Skeletal muscle tissue (tissue), 4 donors: ENCODE measurements around the gene C12orf54. TPM values are rescaled to one million over a fixed set of nuclear protein-coding genes. Genes with fewer than 3 reads are reported as not detected.
"Not testable (repeated sequence)": the region's sequence is repeated elsewhere in the genome, so short reads cannot be mapped to it uniquely, and the experiment has no call there.

ENCODE experiments used
- H3K27ac ChIP-seq: one replicate; pipeline ENCODE4 v1.7.0; 2013; ENCODE audit warnings: mild to moderate bottlenecking, low read depth, low read length, inconsistent platforms
- H3K27me3 ChIP-seq, 3 donors: one replicate each; pipeline ENCODE4 v1.7.0; 2013; ENCODE audit warnings: low read length in 3 of 3; ENCODE audit not compliant: control insufficient read depth in 3 of 3, insufficient read depth in 3 of 3
- H3K36me3 ChIP-seq, 3 donors: one replicate each; pipeline ENCODE4 v1.7.0; 2013; ENCODE audit warnings: low read length in 3 of 3; ENCODE audit not compliant: control insufficient read depth in 3 of 3, insufficient read depth in 3 of 3
- H3K4me1 ChIP-seq, 3 donors: one replicate each; pipeline ENCODE4 v1.7.0; 2013; ENCODE audit warnings: low read length in 3 of 3, mild to moderate bottlenecking in 3 of 3; ENCODE audit not compliant: control insufficient read depth in 3 of 3, insufficient read depth in 3 of 3
- H3K4me3 ChIP-seq, 3 donors: one replicate each; pipeline ENCODE4 v1.7.0; 2013; ENCODE audit warnings: low read length in 3 of 3
- H3K9ac ChIP-seq, 3 donors: one replicate each; pipeline ENCODE4 v1.7.0; 2013; ENCODE audit warnings: low read length in 3 of 3, mild to moderate bottlenecking in 3 of 3, moderate library complexity in 2 of 3, low read depth in 1 of 3
- H3K9me3 ChIP-seq, 3 donors: one replicate each; pipeline ENCODE4 v1.7.0; 2013; ENCODE audit warnings: low read length in 3 of 3; ENCODE audit not compliant: control insufficient read depth in 3 of 3
- total RNA-seq: library from RNA; depleted of rRNA; stranded (reverse); fragments of >200 nt; gene quantifications from one replicate; pipeline ENCODE4 v1.2.3, GENCODE V29; 2014
- donor health status: Osteomylitis.

C12orf54 gene
- total RNA-seq, 1 donor from 2014 or later = not detected

GRCh38 chr12:48500281-48500680, 18.0 kb downstream of the C12orf54 start:
- not testable (repeated sequence) for H3K27ac ChIP-seq, H3K4me3 ChIP-seq, H3K9ac ChIP-seq, H3K9me3 ChIP-seq, H3K4me1 ChIP-seq, H3K36me3 ChIP-seq, H3K27me3 ChIP-seq

- H3K9ac ChIP-seq, H3K36me3 ChIP-seq, H3K4me1 ChIP-seq, H3K4me3 ChIP-seq, H3K9me3 ChIP-seq, H3K27ac ChIP-seq, H3K27me3 ChIP-seq: not testable (repeated sequence)
Observed at GRCh38 chr12:48506836-48507235, 24.5 kb downstream of the C12orf54 start.

- Histone ChIP-seq H3K36me3 (no peaks in the 10 kb centered on the region), H3K27me3 (peaks cover 0 to 3% (median 0%) of the 10 kb centered on the region in 3 donors), H3K9ac (no peak overlapping the region), H3K4me1 (no peaks in the 10 kb centered on the region), H3K27ac (no peak overlapping the region), H3K9me3 (no peaks in the 10 kb centered on the region), H3K4me3 (no peak overlapping the region)
Observed at GRCh38 chr12:48508987-48509386, 26.7 kb downstream of the C12orf54 start.

- no peak overlapping the region for H3K4me3 ChIP-seq
- H3K27ac ChIP-seq = no peak overlapping the region
- no peaks in the 10 kb centered on the region for H3K9me3 ChIP-seq
- peaks cover 0 to 3% (median 0%) of the 10 kb centered on the region in 3 donors for H3K27me3 ChIP-seq
- no peaks in the 10 kb centered on the region for H3K36me3 ChIP-seq
- no peaks in the 10 kb centered on the region for H3K4me1 ChIP-seq
- no peak overlapping the region for H3K9ac ChIP-seq
Observed at GRCh38 chr12:48510111-48510510, 27.8 kb downstream of the C12orf54 start.

- Histone ChIP-seq H3K9me3 (no peaks in the 10 kb centered on the region), H3K4me1 (no peaks in the 10 kb centered on the region), H3K9ac (no peak overlapping the region), H3K4me3 (no peak overlapping the region), H3K36me3 (no peaks in the 10 kb centered on the region), H3K27ac (no peak overlapping the region), H3K27me3 (no peaks in the 10 kb centered on the region)
Observed at GRCh38 chr12:48512855-48513254, 30.6 kb downstream of the C12orf54 start.

- Histone ChIP-seq H3K27ac (no peak overlapping the region), H3K4me1 (no peaks in the 10 kb centered on the region), H3K9ac (no peak overlapping the region), H3K27me3 (no peaks in the 10 kb centered on the region), H3K4me3 (no peak overlapping the region), H3K36me3 (no peaks in the 10 kb centered on the region), H3K9me3 (no peaks in the 10 kb centered on the region)
Observed at GRCh38 chr12:48514728-48515127, 32.4 kb downstream of the C12orf54 start.

GRCh38 chr12:48520381-48520780, 38.1 kb downstream of the C12orf54 start:
- not testable (repeated sequence) for H3K9me3 ChIP-seq, H3K27me3 ChIP-seq, H3K4me1 ChIP-seq, H3K4me3 ChIP-seq, H3K9ac ChIP-seq, H3K27ac ChIP-seq, H3K36me3 ChIP-seq

- H3K9ac ChIP-seq = no peak within 1 kb of the TSS
- no peaks in the 10 kb centered on the region for H3K9me3 ChIP-seq
- H3K27ac ChIP-seq = no peak within 1 kb of the TSS
- no peak within 1 kb of the TSS for H3K4me3 ChIP-seq
- H3K4me1 ChIP-seq = no peaks in the 10 kb centered on the region
- no peaks in the 10 kb centered on the region for H3K36me3 ChIP-seq
- no peaks in the 10 kb centered on the region for H3K27me3 ChIP-seq
Observed at GRCh38 chr12:48525332-48525731, 43.0 kb downstream of the C12orf54 start, which contains the start of gene OR8S1. Gene OR8S1, plus strand, starts transcription at chr12:48525632. Its CDS starts 0 bp downstream, at chr12:48525632.

GRCh38 chr12:48527891-48528670, 45.8 kb downstream of the C12orf54 start:
- H3K27me3 ChIP-seq = no peaks in the 10 kb centered on the region
- no peaks in the 10 kb centered on the region for H3K9me3 ChIP-seq
- H3K27ac ChIP-seq = no peak overlapping the region
- no peak overlapping the region for H3K9ac ChIP-seq
- no peaks in the 10 kb centered on the region for H3K4me1 ChIP-seq
- no peak overlapping the region for H3K4me3 ChIP-seq
- H3K36me3 ChIP-seq = no peaks in the 10 kb centered on the region

- Histone ChIP-seq H3K36me3 (no peaks in the 10 kb centered on the region), H3K27me3 (no peaks in the 10 kb centered on the region), H3K4me3 (no peak overlapping the region), H3K9me3 (no peaks in the 10 kb centered on the region), H3K9ac (no peak overlapping the region), H3K27ac (no peak overlapping the region), H3K4me1 (no peaks in the 10 kb centered on the region)
Observed at GRCh38 chr12:48532601-48533000, 50.3 kb downstream of the C12orf54 start.
